Activated CD4-positive, alpha-beta T cell treated with anti-CD3 and anti-CD28 coated beads, Interleukin-2, amount 10 ng/mL, durations not matched to agents 7 days and 5 days (primary cell): ENCODE measurements around the gene TPTE. TPM values are rescaled to one million over a fixed set of nuclear protein-coding genes. Genes with fewer than 3 reads are reported as not detected.
"Not testable (repeated sequence)": the region's sequence is repeated elsewhere in the genome, so short reads cannot be mapped to it uniquely, and the experiment has no call there.

ENCODE experiments used
- CTCF ChIA-PET: fragments of 350-600 bp; sonication (Branson Sonifier 250); formaldehyde crosslinking; loops from one replicate; lab custom pipeline; 2021; ENCODE audit warnings: antibody characterized with exemption; lab: Charles Lee
- POLR2A ChIA-PET: fragments of 350-600 bp; sonication (Branson Sonifier 250); formaldehyde crosslinking; loops from one replicate; lab custom pipeline; 2021; ENCODE audit warnings: antibody characterized with exemption; lab: Charles Lee
- DNase-seq: peaks from one replicate; pipeline ENCODE4 v3.0.0-alpha.2; 2020
- H3K27ac Mint-ChIP-seq: one replicate; pipeline ENCODE4 v1.8.0; 2021; ENCODE audit warnings: mild to moderate bottlenecking, moderate library complexity, mixed read lengths
- H3K27me3 Mint-ChIP-seq: one replicate; pipeline ENCODE4 v1.8.0; 2021; ENCODE audit warnings: mixed read lengths
- H3K36me3 Mint-ChIP-seq: one replicate; pipeline ENCODE4 v1.8.0; 2021; ENCODE audit warnings: low read depth, mixed read lengths
- H3K4me1 Mint-ChIP-seq: one replicate; pipeline ENCODE4 v1.8.0; 2021; ENCODE audit warnings: mixed read lengths
- H3K4me3 Mint-ChIP-seq: one replicate; pipeline ENCODE4 v1.8.0; 2021; ENCODE audit warnings: mild to moderate bottlenecking, moderate library complexity, mixed read lengths
- H3K9me3 Mint-ChIP-seq: one replicate; pipeline ENCODE4 v1.8.0; 2021; ENCODE audit warnings: mixed read lengths
- total RNA-seq, 2 experiments: library from RNA; stranded (reverse); gene quantifications; one replicate each; pipeline ENCODE4 v1.2.3, GENCODE V29; 2021

The TPTE gene
- not detected for total RNA-seq

GRCh38 chr21:10521091-10521598 is at the start of gene TPTE:
TPTE (plus strand) TSS chr21:10521583; CDS start chr21:10538724, 17,141 bp downstream.
- H3K4me3 Mint-ChIP-seq = no peak within 1 kb of the TSS
- H3K27me3 Mint-ChIP-seq = no peaks in the 10 kb centered on the region
- POLR2A ChIA-PET = no interaction called here
- H3K9me3 Mint-ChIP-seq = peaks cover 41% of the 10 kb centered on the region
- CTCF ChIA-PET = no interaction called here
- H3K27ac Mint-ChIP-seq = no peak within 1 kb of the TSS
- DNase-seq = no peak
- no peaks in the 10 kb centered on the region for H3K36me3 Mint-ChIP-seq
- no peaks in the 10 kb centered on the region for H3K4me1 Mint-ChIP-seq

DNA sequence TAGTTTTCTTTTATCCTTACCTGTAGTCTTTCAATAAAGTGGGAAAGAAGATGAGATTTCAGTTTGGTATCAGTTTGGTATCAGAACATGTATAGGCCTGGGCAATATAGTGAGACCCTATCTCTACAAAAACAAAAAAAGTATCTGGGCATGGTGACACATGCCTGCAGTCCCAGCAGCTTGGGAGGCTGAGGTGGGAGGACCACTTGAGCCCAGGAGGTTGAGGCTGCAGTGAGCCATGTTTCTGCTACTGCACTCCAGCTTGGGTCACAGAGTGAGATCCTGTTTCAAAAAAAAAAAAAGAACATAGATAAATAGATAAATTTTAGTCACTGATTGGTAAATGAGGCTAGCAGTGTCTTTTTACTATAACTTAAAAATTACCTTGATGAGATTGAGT is 49.4 kb upstream of the TPTE start:
- CTCF ChIA-PET, H3K27me3 Mint-ChIP-seq, DNase-seq, H3K36me3 Mint-ChIP-seq, POLR2A ChIA-PET, H3K4me3 Mint-ChIP-seq, H3K9me3 Mint-ChIP-seq, H3K27ac Mint-ChIP-seq, H3K4me1 Mint-ChIP-seq: not testable (repeated sequence)

- POLR2A ChIA-PET, H3K27ac Mint-ChIP-seq, H3K4me1 Mint-ChIP-seq, H3K4me3 Mint-ChIP-seq, CTCF ChIA-PET, DNase-seq, H3K36me3 Mint-ChIP-seq, H3K27me3 Mint-ChIP-seq: not testable (repeated sequence)
- peaks cover 20% of the 10 kb centered on the region for H3K9me3 Mint-ChIP-seq
Observed at GRCh38 chr21:10477794-10478193, 43.6 kb upstream of the TPTE start.

- H3K27me3 Mint-ChIP-seq, POLR2A ChIA-PET, H3K4me1 Mint-ChIP-seq, DNase-seq, H3K4me3 Mint-ChIP-seq, H3K27ac Mint-ChIP-seq, H3K36me3 Mint-ChIP-seq, CTCF ChIA-PET: not testable (repeated sequence)
- peaks cover 21% of the 10 kb centered on the region for H3K9me3 Mint-ChIP-seq
Observed at GRCh38 chr21:10479875-10480274, 41.5 kb upstream of the TPTE start.

- CTCF ChIA-PET, H3K27ac Mint-ChIP-seq, DNase-seq, H3K36me3 Mint-ChIP-seq, H3K4me1 Mint-ChIP-seq, H3K4me3 Mint-ChIP-seq, H3K27me3 Mint-ChIP-seq, POLR2A ChIA-PET: not testable (repeated sequence)
- peaks cover 11% of the 10 kb centered on the region for H3K9me3 Mint-ChIP-seq
Observed at GRCh38 chr21:10484864-10485263, 36.5 kb upstream of the TPTE start.

- H3K4me3 Mint-ChIP-seq, CTCF ChIA-PET, H3K27ac Mint-ChIP-seq, DNase-seq, H3K4me1 Mint-ChIP-seq, H3K9me3 Mint-ChIP-seq, H3K36me3 Mint-ChIP-seq, POLR2A ChIA-PET, H3K27me3 Mint-ChIP-seq: not testable (repeated sequence)
Observed at GRCh38 chr21:10490453-10490852, 30.9 kb upstream of the TPTE start.

GRCh38 chr21:10511116-10511515 is 10.3 kb upstream of the TPTE start:
- no peak for DNase-seq
- Mint-ChIP-seq H3K9me3 (peaks cover 23% of the 10 kb centered on the region), H3K4me1 (no peaks in the 10 kb centered on the region), H3K27ac (no peak overlapping the region), H3K36me3 (no peaks in the 10 kb centered on the region), H3K4me3 (no peak overlapping the region), H3K27me3 (no peaks in the 10 kb centered on the region)
- ChIA-PET CTCF (no interaction called here), POLR2A (no interaction called here)

DNA sequence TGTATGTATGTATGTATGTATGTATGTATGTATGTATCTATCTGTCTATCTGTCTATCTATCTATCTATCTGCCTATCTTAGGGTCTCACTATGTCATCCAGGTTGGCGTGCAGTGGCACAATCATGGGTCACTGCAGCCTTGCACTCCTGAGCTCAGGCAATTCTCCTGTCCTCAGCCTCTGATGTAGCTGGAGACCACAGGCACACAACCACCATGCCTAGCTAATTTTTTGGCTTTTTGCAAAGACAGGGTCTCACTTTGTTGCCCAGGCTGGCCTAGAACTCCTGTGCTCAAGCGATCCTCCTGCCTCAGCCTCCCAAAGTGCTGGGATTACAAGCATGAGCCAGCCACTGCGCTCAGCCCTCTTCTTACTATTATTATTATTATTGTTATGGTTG is 4.5 kb upstream of the TPTE start:
- H3K27me3 Mint-ChIP-seq, H3K4me3 Mint-ChIP-seq, CTCF ChIA-PET, POLR2A ChIA-PET, H3K4me1 Mint-ChIP-seq, H3K27ac Mint-ChIP-seq, DNase-seq, H3K36me3 Mint-ChIP-seq: not testable (repeated sequence)
- peaks cover 31% of the 10 kb centered on the region for H3K9me3 Mint-ChIP-seq

DNA sequence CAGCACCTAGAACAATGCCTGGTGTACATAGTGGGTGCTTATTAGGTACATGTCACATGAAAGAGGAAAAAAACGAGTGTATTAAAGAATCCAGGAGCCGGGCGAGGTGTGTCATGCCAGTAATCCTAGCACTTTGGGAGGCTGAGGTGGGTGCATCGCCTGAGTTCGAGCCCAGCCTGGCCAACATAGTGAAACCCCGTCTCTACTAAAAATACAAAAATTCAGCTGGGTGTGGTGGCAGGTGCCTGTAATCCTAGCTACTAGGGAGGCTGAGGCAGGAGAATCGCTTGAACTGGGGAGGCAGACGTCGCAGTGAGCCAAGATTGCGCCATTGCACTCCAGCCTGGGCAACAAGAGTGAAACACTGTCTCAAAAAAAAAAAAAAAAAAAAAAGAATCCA is 3.5 kb upstream of the TPTE start:
- CTCF ChIA-PET, H3K4me3 Mint-ChIP-seq, POLR2A ChIA-PET, H3K4me1 Mint-ChIP-seq, H3K27ac Mint-ChIP-seq, DNase-seq, H3K36me3 Mint-ChIP-seq, H3K27me3 Mint-ChIP-seq: not testable (repeated sequence)
- peaks cover 33% of the 10 kb centered on the region for H3K9me3 Mint-ChIP-seq

GRCh38 chr21:10521835-10522500 is 585 bp downstream of the TPTE start:
- H3K36me3 Mint-ChIP-seq, H3K27ac Mint-ChIP-seq, CTCF ChIA-PET, DNase-seq, POLR2A ChIA-PET, H3K27me3 Mint-ChIP-seq, H3K4me3 Mint-ChIP-seq, H3K4me1 Mint-ChIP-seq: not testable (repeated sequence)
- H3K9me3 Mint-ChIP-seq = peaks cover 39% of the 10 kb centered on the region

GRCh38 chr21:10539956-10540355 is 18.6 kb downstream of the TPTE start:
- CTCF ChIA-PET = no interaction called here
- POLR2A ChIA-PET = no interaction called here
- H3K27ac Mint-ChIP-seq = no peak overlapping the region
- no peaks in the 10 kb centered on the region for H3K4me1 Mint-ChIP-seq
- DNase-seq = no peak
- H3K4me3 Mint-ChIP-seq = no peak overlapping the region
- no peaks in the 10 kb centered on the region for H3K27me3 Mint-ChIP-seq
- H3K9me3 Mint-ChIP-seq = peaks cover 13% of the 10 kb centered on the region
- no peaks in the 10 kb centered on the region for H3K36me3 Mint-ChIP-seq

DNA sequence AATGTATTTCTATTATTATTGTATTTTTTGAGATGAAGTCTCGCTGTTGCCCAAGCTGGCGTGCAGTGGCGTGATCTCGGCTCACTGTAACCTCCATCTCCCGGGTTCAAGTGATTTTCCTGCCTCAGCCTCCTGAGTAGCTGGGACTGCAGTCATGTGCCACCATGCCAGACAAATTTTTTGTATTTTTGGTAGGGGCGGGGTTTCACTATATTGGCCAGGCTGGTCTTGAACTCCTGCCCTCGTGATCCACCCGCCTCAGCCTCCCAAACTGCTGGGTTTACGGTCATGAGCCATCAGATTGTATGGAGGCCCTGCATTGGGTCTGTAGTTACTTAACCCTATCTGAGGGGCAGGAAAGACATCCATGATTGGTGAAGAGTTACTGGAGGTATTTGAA is 23.0 kb downstream of the TPTE start:
- H3K4me3 Mint-ChIP-seq, POLR2A ChIA-PET, CTCF ChIA-PET, H3K27me3 Mint-ChIP-seq, H3K4me1 Mint-ChIP-seq, H3K36me3 Mint-ChIP-seq, DNase-seq, H3K27ac Mint-ChIP-seq: not testable (repeated sequence)
- H3K9me3 Mint-ChIP-seq = peaks cover 27% of the 10 kb centered on the region

DNA sequence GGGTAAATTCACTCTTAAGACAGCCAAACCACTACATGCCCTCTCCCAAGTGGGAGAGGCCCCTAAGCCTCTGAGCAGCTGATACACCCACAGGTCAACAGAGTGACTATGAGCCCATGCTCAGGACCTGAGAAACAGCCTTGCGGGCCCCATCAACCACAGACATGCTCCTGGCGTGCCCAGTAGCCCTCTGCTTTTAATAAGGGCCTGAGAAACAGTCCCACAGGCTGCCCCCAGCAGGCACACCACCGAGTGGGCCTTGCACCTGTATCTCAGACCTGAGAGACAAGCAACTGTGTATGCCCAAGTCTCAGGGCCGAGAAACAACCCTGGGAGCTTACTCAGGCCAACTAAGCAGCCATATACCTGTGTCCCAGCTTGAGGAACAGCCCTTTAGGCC is 26.5 kb downstream of the TPTE start:
- peaks cover 44% of the 10 kb centered on the region for H3K9me3 Mint-ChIP-seq
- H3K4me1 Mint-ChIP-seq, DNase-seq, H3K27me3 Mint-ChIP-seq, H3K4me3 Mint-ChIP-seq, H3K36me3 Mint-ChIP-seq, H3K27ac Mint-ChIP-seq, CTCF ChIA-PET, POLR2A ChIA-PET: not testable (repeated sequence)

- H3K27ac Mint-ChIP-seq, H3K27me3 Mint-ChIP-seq, CTCF ChIA-PET, H3K4me3 Mint-ChIP-seq, POLR2A ChIA-PET, H3K36me3 Mint-ChIP-seq, DNase-seq, H3K4me1 Mint-ChIP-seq: not testable (repeated sequence)
- H3K9me3 Mint-ChIP-seq = peaks cover 44% of the 10 kb centered on the region
Observed at GRCh38 chr21:10548331-10548954, 27.1 kb downstream of the TPTE start.
